Memory B cell (primary cell): ENCODE data around the gene DIP2C.

Source experiments
- ATAC-seq: fragments of 150-1000 bp; cut with Tn5 transposase; 2 replicates; pipeline ENCODE4 v1.10.0; 2021; ENCODE audit warnings: low read depth, mild to moderate bottlenecking, moderate library complexity
- DNase-seq, 2 donors: peaks; one replicate each; pipeline ENCODE4 v3.0.0; 2022; ENCODE audit warnings: low spot score in 2 of 2
- H3K27ac Mint-ChIP-seq: one replicate; pipeline ENCODE4 v1.8.0; 2022; ENCODE audit warnings: mild to moderate bottlenecking, moderate library complexity, mixed read lengths
- H3K27me3 Mint-ChIP-seq: one replicate; pipeline ENCODE4 v1.8.0; 2022; ENCODE audit warnings: mixed read lengths
- H3K36me3 Mint-ChIP-seq: one replicate; pipeline ENCODE4 v1.8.0; 2022; ENCODE audit warnings: mild to moderate bottlenecking, mixed read lengths
- H3K4me1 Mint-ChIP-seq: one replicate; pipeline ENCODE4 v1.8.0; 2022; ENCODE audit warnings: mixed read lengths
- H3K4me3 Mint-ChIP-seq: one replicate; pipeline ENCODE4 v1.8.0; 2022; ENCODE audit warnings: mild to moderate bottlenecking, moderate library complexity, mixed read lengths
- H3K9me3 Mint-ChIP-seq: one replicate; pipeline ENCODE4 v1.8.0; 2022; ENCODE audit warnings: mixed read lengths

The DIP2C gene

GRCh38 chr10:675532-675931 lies 13.9 kb downstream of the DIP2C start:
- H3K9me3 Mint-ChIP-seq, result peaks cover 2% of the 10 kb centered on the region
- no peak overlapping the region for H3K4me3 Mint-ChIP-seq
- H3K27me3 Mint-ChIP-seq, result peaks cover 8% of the 10 kb centered on the region
- no peak overlapping the region for H3K27ac Mint-ChIP-seq
- ATAC-seq (no peak), DNase-seq (no peak)
- H3K4me1 Mint-ChIP-seq, result no peaks in the 10 kb centered on the region
- H3K36me3 Mint-ChIP-seq, result peaks cover 1% of the 10 kb centered on the region

DNA sequence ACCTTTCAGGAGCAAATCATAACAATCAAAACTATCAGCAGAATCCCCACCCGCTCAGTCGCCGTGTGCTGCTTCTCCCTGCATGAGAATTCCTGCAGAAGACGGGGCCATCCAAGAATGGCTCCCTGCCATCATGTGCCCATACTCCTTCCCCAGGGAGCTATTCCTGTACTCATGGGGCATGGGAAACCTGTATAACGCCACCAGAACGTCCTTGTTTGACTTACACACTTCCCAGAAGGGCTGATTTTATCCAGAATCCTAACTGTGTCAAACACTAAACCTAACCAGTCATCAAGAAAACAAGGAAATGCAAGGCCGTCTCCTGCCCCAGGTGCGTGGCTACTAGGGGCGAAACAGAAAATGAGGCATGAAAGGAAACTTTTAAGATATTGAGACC lies 16.0 kb downstream of the DIP2C start:
- H3K36me3 Mint-ChIP-seq, result no peaks in the 10 kb centered on the region
- H3K4me1 Mint-ChIP-seq, result no peaks in the 10 kb centered on the region
- ATAC-seq (no peak), DNase-seq (no peak)
- H3K27ac Mint-ChIP-seq, result no peak overlapping the region
- H3K4me3 Mint-ChIP-seq, result no peak overlapping the region
- peaks cover 6% of the 10 kb centered on the region for H3K27me3 Mint-ChIP-seq
- H3K9me3 Mint-ChIP-seq, result peaks cover 2% of the 10 kb centered on the region

GRCh38 chr10:672992-673391 lies 16.5 kb downstream of the DIP2C start:
- Mint-ChIP-seq H3K4me3 (no peak overlapping the region), H3K27ac (no peak overlapping the region), H3K4me1 (no peaks in the 10 kb centered on the region), H3K27me3 (peaks cover 6% of the 10 kb centered on the region), H3K9me3 (peaks cover 2% of the 10 kb centered on the region), H3K36me3 (no peaks in the 10 kb centered on the region)
- ATAC-seq (no peak), DNase-seq (no peak)

DNA sequence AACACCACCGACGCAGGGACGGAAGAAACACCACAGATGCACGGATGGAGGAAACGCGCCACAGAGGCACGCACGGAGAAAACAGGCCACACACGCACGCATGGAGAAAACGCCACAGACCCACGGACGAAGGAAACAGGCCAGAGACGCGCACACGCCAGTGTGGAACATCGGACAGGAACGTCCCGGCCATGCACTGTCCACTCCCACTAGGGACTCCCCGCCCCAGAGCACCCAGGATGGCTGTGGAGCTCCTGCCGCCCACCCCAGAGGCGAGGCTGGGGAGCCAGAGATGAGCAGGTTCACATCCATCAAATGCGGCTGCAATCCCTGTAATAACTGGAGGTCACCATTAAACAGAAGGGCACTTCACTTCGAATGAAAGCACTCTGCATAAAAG lies 17.3 kb downstream of the DIP2C start:
- DNase-seq, result no peak
- Mint-ChIP-seq H3K4me3 (no peak overlapping the region), H3K27me3 (peaks cover 6% of the 10 kb centered on the region), H3K4me1 (no peaks in the 10 kb centered on the region), H3K36me3 (no peaks in the 10 kb centered on the region), H3K27ac (no peak overlapping the region), H3K9me3 (peaks cover 2% of the 10 kb centered on the region)
- ATAC-seq, result no peak

DNA sequence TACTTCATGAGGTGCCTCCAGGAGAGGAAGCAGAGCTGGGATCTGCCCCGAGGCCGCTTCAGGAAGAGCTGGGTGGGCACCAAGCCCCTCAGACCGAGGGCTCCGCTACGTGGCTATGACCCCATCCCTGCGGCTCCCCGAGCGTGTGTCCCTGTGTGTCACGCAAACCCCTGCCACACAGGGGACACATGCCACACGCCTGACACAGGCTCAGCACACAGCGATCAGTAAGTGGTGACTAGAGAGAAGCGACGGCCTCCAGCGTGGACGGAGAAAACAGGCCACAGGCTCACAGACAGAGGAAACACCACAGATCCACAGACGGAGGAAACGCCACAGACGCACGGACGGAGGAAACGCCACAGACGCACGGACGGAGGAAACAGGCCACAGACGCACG lies 18.5 kb downstream of the DIP2C start:
- ATAC-seq, result no peak
- Mint-ChIP-seq H3K36me3 (no peaks in the 10 kb centered on the region), H3K4me3 (no peak overlapping the region), H3K27me3 (peaks cover 6% of the 10 kb centered on the region), H3K4me1 (no peaks in the 10 kb centered on the region), H3K9me3 (peaks cover 2% of the 10 kb centered on the region), H3K27ac (no peak overlapping the region)
- no peak for DNase-seq

GRCh38 chr10:670038-670437 lies 19.4 kb downstream of the DIP2C start:
- no peak for ATAC-seq
- peaks cover 6% of the 10 kb centered on the region for H3K27me3 Mint-ChIP-seq
- no peaks in the 10 kb centered on the region for H3K36me3 Mint-ChIP-seq
- peaks cover 2% of the 10 kb centered on the region for H3K9me3 Mint-ChIP-seq
- no peak overlapping the region for H3K4me3 Mint-ChIP-seq
- H3K4me1 Mint-ChIP-seq, result no peaks in the 10 kb centered on the region
- DNase-seq, result no peak
- H3K27ac Mint-ChIP-seq, result no peak overlapping the region

DNA sequence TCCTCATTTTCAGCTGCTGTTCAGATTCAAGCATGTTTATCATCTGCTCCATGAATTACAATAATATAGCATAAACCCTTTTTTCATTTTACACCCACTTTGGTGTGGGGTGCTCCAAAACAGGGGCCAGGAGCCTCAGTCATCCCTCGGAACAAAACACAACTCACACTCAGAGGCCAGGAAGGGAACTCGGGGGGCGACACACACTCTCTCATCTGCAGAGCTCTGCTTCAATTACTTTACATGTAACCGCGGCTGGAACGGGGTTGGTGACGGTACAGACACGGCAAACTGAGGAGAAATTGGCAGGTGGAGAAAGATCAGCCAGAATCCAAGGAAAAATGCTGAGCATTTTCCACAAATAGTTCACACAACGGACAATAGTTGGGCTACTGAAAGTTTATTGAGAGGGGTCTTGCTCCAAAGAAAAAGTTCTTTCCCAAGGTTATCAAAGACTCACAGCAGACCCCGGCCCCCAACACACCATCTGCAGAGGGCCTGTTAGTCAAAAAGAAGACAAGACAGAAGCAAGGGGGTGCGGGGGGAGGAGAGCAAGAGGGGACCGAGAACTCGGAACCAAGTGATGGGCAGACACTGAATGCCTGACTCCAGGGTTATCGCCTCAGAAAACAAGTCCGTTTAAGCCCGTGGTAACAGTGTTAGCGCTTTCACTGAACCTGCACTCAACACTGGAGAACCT lies 20.5 kb downstream of the DIP2C start:
- no peak for ATAC-seq
- H3K4me3 Mint-ChIP-seq, result no peak overlapping the region
- no peaks in the 10 kb centered on the region for H3K36me3 Mint-ChIP-seq

DNA sequence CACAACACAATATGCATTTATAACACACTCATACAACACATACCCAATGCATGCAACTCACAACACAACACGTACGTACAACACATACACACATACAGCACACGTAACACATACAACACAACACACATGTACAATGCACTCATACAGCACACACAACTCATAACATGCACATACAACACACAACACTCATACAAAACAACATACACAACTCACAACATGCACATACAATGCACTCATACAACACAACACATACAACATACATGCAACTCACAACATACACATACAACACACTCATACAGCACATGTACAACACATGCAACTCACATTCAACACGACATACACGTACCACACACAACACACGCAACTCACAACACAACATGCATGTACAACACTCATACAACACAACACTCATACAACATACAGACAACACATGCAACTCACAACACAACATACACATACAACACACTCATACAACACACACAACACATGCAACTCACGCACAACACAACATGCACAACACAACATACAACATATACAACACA lies 21.8 kb downstream of the DIP2C start:
- Mint-ChIP-seq H3K4me1 (no peaks in the 10 kb centered on the region), H3K36me3 (no peaks in the 10 kb centered on the region), H3K4me3 (no peak overlapping the region), H3K27ac (no peak overlapping the region), H3K27me3 (peaks cover 9% of the 10 kb centered on the region), H3K9me3 (peaks cover 2% of the 10 kb centered on the region)
- no peak for DNase-seq
- no peak for ATAC-seq

More for the DNA sequence above, 20.5 kb downstream of the DIP2C start:
- Mint-ChIP-seq H3K27ac (no peak overlapping the region), H3K27me3 (peaks cover 6% of the 10 kb centered on the region), H3K9me3 (peaks cover 2% of the 10 kb centered on the region), H3K4me1 (no peaks in the 10 kb centered on the region)
- DNase-seq, result no peak

DNA sequence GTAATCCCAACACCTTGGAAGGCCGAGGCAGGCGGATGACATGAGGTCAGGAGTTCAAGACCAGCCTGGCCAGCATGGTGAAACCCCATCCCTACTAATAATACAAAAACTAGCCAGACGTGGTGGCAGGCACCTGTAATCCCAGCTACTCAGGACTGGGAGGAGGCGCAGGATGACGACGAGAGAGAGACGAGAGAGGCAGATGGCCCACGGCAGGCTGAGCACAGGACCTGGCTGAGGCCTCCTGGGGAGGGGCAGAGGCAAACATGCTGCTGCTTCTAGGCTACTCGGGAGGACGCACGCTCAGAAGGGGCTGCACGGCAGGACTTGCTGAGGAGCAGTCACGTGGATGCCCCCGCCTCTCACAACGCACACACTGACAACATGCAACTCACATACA lies 22.4 kb downstream of the DIP2C start:
- no peak overlapping the region for H3K4me3 Mint-ChIP-seq
- DNase-seq (no peak), ATAC-seq (no peak)
- no peaks in the 10 kb centered on the region for H3K4me1 Mint-ChIP-seq
- H3K9me3 Mint-ChIP-seq, result peaks cover 2% of the 10 kb centered on the region
- H3K27me3 Mint-ChIP-seq, result peaks cover 9% of the 10 kb centered on the region
- H3K36me3 Mint-ChIP-seq, result no peaks in the 10 kb centered on the region
- no peak overlapping the region for H3K27ac Mint-ChIP-seq

DNA sequence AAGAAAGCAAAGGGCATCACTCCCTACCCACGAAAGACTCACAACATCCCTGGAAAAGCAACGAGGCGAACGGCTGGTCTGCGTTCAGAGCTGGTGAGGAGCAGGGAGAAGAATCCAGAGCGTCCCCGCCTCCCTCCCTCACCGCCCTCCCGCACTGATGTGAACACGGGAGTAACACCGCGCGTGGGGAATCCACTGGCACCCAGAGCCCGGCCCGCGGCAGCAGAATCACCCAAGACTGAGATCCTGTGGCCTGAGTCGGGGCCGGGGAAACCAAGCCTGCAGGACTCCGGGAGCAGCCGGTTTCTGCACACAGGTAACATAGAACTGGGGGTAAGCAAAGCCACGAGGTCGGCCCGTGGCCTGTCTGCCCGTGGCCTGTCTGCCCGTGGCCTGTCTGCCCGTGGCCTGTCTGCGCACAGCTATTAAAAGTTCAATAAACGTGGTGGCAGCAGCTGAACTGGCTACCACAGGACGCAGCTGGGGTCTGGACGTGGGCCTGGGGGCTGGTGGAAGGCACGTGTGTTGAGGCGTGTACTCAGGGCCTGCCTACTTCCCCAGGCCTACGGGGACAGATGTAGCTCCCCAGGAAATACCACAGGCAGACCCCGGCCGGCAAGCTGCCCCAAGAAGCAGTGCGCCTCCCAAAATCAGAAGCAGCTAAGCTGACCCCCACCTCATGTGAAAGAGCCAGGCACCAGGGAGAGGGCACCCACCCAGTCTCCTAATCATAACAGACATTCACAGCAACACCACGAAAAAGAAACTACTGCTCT lies 23.0 kb downstream of the DIP2C start:
- H3K4me3 Mint-ChIP-seq, result no peak overlapping the region
- H3K4me1 Mint-ChIP-seq, result no peaks in the 10 kb centered on the region
- no peak overlapping the region for H3K27ac Mint-ChIP-seq
- no peaks in the 10 kb centered on the region for H3K36me3 Mint-ChIP-seq
- H3K9me3 Mint-ChIP-seq, result no peaks in the 10 kb centered on the region
- H3K27me3 Mint-ChIP-seq, result peaks cover 12% of the 10 kb centered on the region
- ATAC-seq (no peak), DNase-seq (no peak)

DNA sequence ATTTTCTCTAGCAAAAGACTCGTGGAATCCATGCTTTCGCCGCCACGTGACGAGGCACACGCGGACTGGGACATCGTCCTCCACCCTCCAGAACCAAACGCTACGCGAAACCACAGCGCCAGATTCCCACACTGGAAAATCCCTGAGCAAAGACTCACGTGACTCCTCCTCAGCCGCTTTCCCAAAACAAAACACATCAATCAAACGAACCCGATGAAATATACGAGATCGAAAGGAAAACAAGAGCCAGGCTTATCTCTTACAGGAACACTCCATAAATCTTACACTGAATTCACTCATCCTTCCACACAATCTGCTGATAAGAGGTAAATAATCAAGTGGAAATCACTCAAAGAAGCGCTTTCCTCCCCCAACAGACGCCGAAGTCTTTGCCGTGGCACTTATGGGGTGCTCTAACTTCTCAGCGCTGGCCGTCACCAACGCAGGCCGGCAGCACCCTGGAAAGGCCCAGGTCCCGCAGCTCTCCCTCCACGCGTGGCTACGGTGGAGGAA lies 23.8 kb downstream of the DIP2C start:
- H3K27me3 Mint-ChIP-seq, result peaks cover 12% of the 10 kb centered on the region
- H3K36me3 Mint-ChIP-seq, result no peaks in the 10 kb centered on the region
- H3K9me3 Mint-ChIP-seq, result no peaks in the 10 kb centered on the region
- no peaks in the 10 kb centered on the region for H3K4me1 Mint-ChIP-seq
- DNase-seq, result no peak
- H3K27ac Mint-ChIP-seq, result no peak overlapping the region
- ATAC-seq, result no peak
- no peak overlapping the region for H3K4me3 Mint-ChIP-seq

DNA sequence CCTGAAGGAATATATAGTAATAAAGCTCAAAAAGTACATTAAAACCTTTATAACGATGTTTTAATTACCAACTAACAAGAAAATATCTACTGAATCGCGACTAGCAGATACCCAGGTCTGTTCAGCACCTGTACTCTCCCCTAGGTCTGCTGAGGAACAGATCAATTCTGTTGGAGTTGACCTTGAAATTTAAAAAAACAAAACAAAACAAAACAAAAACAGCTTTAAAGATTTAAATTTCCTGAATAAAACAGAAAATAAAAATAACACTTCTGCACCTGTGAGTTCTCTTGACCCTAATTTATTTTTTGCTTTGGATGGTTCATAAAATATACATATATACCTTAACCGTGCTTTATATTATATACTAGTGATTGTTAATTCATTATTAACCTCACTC lies 24.6 kb downstream of the DIP2C start:
- Mint-ChIP-seq H3K4me1 (no peaks in the 10 kb centered on the region), H3K9me3 (no peaks in the 10 kb centered on the region), H3K27ac (no peak overlapping the region), H3K4me3 (no peak overlapping the region), H3K27me3 (peaks cover 10% of the 10 kb centered on the region), H3K36me3 (no peaks in the 10 kb centered on the region)
- ATAC-seq, result no peak
- no peak for DNase-seq

GRCh38 chr10:664301-664700 lies 25.2 kb downstream of the DIP2C start:
- Mint-ChIP-seq H3K4me3 (no peak overlapping the region), H3K27me3 (peaks cover 10% of the 10 kb centered on the region), H3K27ac (no peak overlapping the region), H3K4me1 (no peaks in the 10 kb centered on the region), H3K9me3 (no peaks in the 10 kb centered on the region), H3K36me3 (no peaks in the 10 kb centered on the region)
- DNase-seq, result no peak
- ATAC-seq, result no peak

GRCh38 chr10:663831-664251 lies 25.6 kb downstream of the DIP2C start:
- ATAC-seq (no peak), DNase-seq (no peak)
- Mint-ChIP-seq H3K27me3 (peaks cover 13% of the 10 kb centered on the region), H3K36me3 (no peaks in the 10 kb centered on the region), H3K27ac (no peak overlapping the region), H3K4me3 (no peak overlapping the region), H3K4me1 (peaks cover under 1% of the 10 kb centered on the region), H3K9me3 (no peaks in the 10 kb centered on the region)
